GM19351 (cell line): ENCODE results near the gene SCEL.
"Not testable (repeated sequence)": the region's sequence is repeated elsewhere in the genome, so short reads cannot be mapped to it uniquely, and the experiment has no call there.

ENCODE experiments used
- ATAC-seq: cut with Tn5 transposase; IDR thresholded peaks from one replicate; pipeline ENCODE4 v1.9.1; 2021; ENCODE audit warnings: mild to moderate bottlenecking, moderate library complexity; ENCODE audit not compliant: unreplicated experiment

SCEL gene

GRCh38 chr13:77650409-77650808 lies 114.9 kb downstream of the SCEL start:
- no peak for ATAC-seq

GRCh38 chr13:77653301-77653700 lies 117.8 kb downstream of the SCEL start:
- no peak for ATAC-seq

- ATAC-seq = not testable (repeated sequence)
Measured at GRCh38 chr13:77660016-77660415, 124.5 kb downstream of the SCEL start.

GRCh38 chr13:77660841-77661250 lies 125.3 kb downstream of the SCEL start:
- no peak for ATAC-seq

DNA sequence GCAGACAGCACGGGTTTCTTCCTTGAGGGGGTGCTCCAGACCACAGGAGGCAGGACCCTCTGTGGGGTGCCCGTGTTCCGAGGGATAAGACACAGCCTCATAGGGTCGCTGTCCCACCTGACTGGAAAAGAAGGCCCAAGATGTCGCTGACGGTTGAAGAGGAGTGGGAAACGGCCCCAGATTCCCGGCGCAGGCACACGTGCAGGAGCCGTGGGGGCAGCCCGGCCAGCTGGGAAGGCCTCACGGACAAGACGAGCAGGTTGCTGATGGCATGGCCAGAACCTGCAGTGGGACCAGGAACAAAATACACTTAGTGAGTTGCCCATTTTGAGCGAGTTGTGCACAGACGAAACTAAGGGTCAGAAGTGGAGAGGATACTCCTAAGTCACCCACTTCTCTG lies 126.8 kb downstream of the SCEL start:
- ATAC-seq = not testable (repeated sequence)

DNA sequence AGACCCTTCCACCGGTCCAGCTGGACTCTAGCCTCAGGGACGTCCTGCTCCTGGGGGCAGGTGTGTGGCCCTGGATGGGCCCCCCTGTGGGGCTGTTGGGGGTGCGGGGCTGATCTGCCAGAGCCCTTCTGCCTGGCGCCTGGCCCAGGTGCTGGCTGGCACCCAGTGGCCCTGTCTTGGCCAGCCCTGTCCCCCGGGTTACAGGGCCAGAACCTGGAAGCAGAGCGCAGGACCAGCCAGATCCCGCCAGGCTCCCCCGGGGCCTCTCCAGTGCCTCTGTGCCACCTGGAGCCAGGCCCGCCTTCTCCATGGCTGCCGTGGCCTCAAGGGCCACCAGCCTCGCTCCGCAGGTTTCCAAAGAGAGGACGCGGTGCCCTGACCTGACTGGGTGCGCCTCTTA lies 127.3 kb downstream of the SCEL start:
- not testable (repeated sequence) for ATAC-seq

DNA sequence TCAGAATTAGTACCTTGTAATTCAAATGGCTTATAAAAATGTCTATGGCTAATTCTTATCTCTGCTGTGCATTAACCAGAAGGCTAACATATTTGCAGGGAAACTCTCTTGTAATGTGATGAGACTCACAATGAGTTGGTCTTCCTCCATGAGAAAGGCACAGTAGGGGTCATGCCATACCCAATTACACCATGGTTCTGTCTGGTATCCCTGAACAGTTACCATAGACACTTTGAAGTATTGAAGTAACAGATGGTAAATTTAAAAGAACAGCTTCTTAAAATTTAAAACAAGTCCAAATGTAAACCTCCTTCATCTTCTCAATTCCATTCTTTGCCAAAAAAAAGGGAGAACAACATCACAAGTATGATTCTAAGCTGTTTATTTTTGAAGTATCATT lies 139.3 kb downstream of the SCEL start:
- no peak for ATAC-seq

- no peak for ATAC-seq
Measured at GRCh38 chr13:77678691-77679235, 143.3 kb downstream of the SCEL start.

DNA sequence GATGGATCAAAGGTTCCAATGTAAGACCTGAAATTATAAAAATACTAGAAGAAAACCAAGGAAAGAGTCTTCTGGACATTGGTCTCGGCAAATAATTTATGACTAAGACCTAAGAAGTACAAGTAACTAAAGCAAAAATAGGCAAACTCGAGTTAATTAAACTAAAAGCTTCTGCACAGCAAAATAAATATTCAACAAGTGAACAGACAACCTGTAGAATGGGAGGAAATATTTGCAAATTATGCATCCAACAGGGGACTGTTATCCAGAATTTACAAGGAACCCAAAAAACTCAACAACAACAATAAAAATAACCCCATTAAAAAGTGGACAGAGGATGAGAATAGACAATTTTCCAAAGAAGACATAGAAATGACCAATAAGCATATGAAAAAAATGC lies 152.3 kb downstream of the SCEL start:
- no peak for ATAC-seq

- ATAC-seq = no peak
Measured at GRCh38 chr13:77691871-77692270, 156.4 kb downstream of the SCEL start.

DNA sequence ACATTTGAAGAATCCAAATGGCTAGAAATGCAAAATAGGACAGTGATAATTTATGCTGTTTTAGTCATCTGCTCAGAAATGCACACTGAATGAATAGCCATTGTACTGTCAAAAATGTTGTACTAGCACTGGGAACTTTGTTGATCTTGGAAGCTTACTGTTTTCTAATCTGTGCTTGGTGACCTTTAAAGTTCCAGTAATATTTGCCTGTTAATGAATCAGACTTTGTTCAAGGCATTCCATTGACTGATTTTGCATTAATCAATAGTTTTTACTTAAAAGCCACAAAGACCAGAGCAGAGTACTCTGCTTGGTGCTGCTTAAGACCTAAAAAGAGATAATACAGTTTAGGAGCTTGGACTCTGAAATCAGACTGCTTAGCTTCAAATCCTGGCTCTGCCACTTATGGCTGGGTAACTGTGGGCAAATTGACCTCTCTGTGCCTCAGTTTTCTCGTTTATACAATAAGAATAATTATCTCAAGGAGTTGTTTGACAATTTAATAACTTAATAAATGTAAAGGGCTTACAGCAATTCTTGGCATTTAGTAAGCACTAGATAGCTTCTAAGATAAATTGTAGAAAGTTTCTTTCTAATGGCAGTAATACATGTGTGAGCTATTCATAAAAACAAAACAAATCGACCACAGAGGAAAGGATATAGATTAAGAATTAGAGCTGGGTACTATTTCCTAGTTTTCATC lies 157.4 kb downstream of the SCEL start:
- no peak for ATAC-seq

DNA sequence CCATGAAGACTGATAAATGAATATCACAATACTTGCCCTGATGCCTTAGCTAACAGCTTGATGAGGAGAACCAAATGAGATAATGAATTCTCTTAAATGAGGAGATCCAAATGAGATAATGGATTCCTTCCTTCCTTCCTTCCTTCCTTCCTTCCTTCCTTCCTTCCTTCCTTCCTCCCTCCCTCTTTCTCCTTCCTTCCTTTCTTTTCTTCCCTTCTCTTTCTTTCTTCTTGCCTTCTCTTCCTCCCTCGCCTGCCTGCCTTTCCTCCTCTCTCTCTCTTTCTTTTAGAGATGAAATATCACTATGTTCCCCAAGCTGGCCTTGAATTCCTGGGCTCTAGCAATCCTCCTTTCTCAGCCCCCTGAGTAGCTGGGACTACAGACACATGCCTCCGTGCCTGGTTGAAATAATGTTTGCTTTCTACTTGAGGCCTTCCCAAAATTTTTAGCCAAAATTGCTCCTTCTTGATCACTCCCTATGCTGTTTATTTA lies 158.0 kb downstream of the SCEL start:
- ATAC-seq = no peak
